ENCODE results near the gene CACNA1I.

Gene CACNA1I

GRCh38 chr22:39535831-39536449 lies 34.6 kb upstream of the CACNA1I start:
- DNase-seq (ENCODE audit: low spot score) = no peak

- DNase-seq (ENCODE audit: low spot score) = no peak
These were observed 33.8 kb upstream of the CACNA1I start for GRCh38 chr22:39536711-39537110.

- DNase-seq (ENCODE audit: low spot score) = no peak
These were observed 32.6 kb upstream of the CACNA1I start for GRCh38 chr22:39537975-39538374.

GRCh38 chr22:39543095-39543494 lies 27.5 kb upstream of the CACNA1I start:
- DNase-seq (ENCODE audit: low spot score) = no peak

- DNase-seq (ENCODE audit: low spot score) = peak; percentile 35
These were observed 24.9 kb upstream of the CACNA1I start for GRCh38 chr22:39545386-39546365.

GRCh38 chr22:39546889-39547586 lies 23.5 kb upstream of the CACNA1I start:
- DNase-seq (ENCODE audit: low spot score) = peak; percentile 46

- no peak for DNase-seq (ENCODE audit: low spot score)
These were observed 23.0 kb upstream of the CACNA1I start for GRCh38 chr22:39547587-39547947.

GRCh38 chr22:39553429-39553828 lies 17.1 kb upstream of the CACNA1I start:
- no peak for DNase-seq (ENCODE audit: low spot score)

- DNase-seq (ENCODE audit: low spot score) = no peak
These were observed 16.4 kb upstream of the CACNA1I start for GRCh38 chr22:39554151-39554550.

GRCh38 chr22:39556970-39557841 lies 13.3 kb upstream of the CACNA1I start:
- DNase-seq (ENCODE audit: low spot score) = no peak

GRCh38 chr22:39558254-39558727 lies 12.3 kb upstream of the CACNA1I start:
- no peak for DNase-seq (ENCODE audit: low spot score)

- DNase-seq (ENCODE audit: low spot score) = no peak
These were observed 11.6 kb upstream of the CACNA1I start for GRCh38 chr22:39558950-39559349.

- DNase-seq (ENCODE audit: low spot score) = no peak
These were observed 11.0 kb upstream of the CACNA1I start for GRCh38 chr22:39559456-39560105.

- no peak for DNase-seq (ENCODE audit: low spot score)
These were observed 10.4 kb upstream of the CACNA1I start for GRCh38 chr22:39560127-39560526.

GRCh38 chr22:39562839-39563489 lies 7.6 kb upstream of the CACNA1I start:
- DNase-seq (ENCODE audit: low spot score) = no peak

- DNase-seq (ENCODE audit: low spot score) = no peak
These were observed 6.8 kb upstream of the CACNA1I start for GRCh38 chr22:39563571-39564428.

- no peak for DNase-seq (ENCODE audit: low spot score)
These were observed 5.1 kb upstream of the CACNA1I start for GRCh38 chr22:39565414-39565944.

GRCh38 chr22:39567135-39567946 lies 3.2 kb upstream of the CACNA1I start:
- no peak for DNase-seq (ENCODE audit: low spot score)

All from kidney tubule cell (primary cell).